HEK293 (cell line): ENCODE measurements around the gene FOSL1.

ENCODE experiments used
- CTCF ChIA-PET: fragments of 350-600 bp; formaldehyde crosslinking; extraction: SDS; loops from one replicate; lab custom pipeline; 2021; ENCODE audit warnings: antibody characterized with exemption; lab: Yijun Ruan, JAX
- POLR2A ChIA-PET: fragments of 300-600 bp; formaldehyde crosslinking; extraction: SDS; loops from one replicate; lab custom pipeline; 2020; ENCODE audit warnings: antibody characterized with exemption, inconsistent platforms; lab: Yijun Ruan, JAX
- H3K27ac ChIP-seq: fragments of 200-500 bp; sonication (Bioruptor generic); 2 replicates; pipeline ENCODE4 v1.5.1; 2014; ENCODE audit warnings: low read depth, low read length, control low read depth, inconsistent platforms; ENCODE audit errors: extremely low read depth
- H3K36me3 ChIP-seq, 2 experiments: fragments of 200-500 bp in 1 of 2; sonication (Bioruptor generic) in 1 of 2; 1 replicate in 1 of 2; 2 replicates in 1 of 2; pipeline ENCODE4 v1.5.1; 2014 to 2017; ENCODE audit warnings: inconsistent platforms in 2 of 2, low read length in 2 of 2; ENCODE audit not compliant: control insufficient read depth in 2 of 2, insufficient read depth in 1 of 2
- H3K4me1 ChIP-seq: fragments of 200-500 bp; sonication (Bioruptor generic); 2 replicates; pipeline ENCODE4 v1.5.1; 2014; ENCODE audit warnings: mild to moderate bottlenecking, low read length, inconsistent platforms; ENCODE audit not compliant: control insufficient read depth, insufficient read depth
- H3K4me3 ChIP-seq: 2 replicates; pipeline ENCODE4 v1.5.1; 2011; ENCODE audit warnings: low read depth, mild to moderate bottlenecking, control low read depth, low read length, moderate library complexity
- H3K9me3 ChIP-seq: fragments of 200-500 bp; sonication (Bioruptor generic); 2 replicates; pipeline ENCODE4 v1.5.1; 2014; ENCODE audit warnings: low read depth, low read length, inconsistent platforms; ENCODE audit not compliant: control insufficient read depth, insufficient read depth
- BCL11B ChIP-seq: fragments of 450-650 bp; formaldehyde crosslinking; IDR thresholded peaks from 2 replicates; pipeline ENCODE4 v1.5.1; 2016; ENCODE audit warnings: low read depth, missing biosample characterization, missing genetic modification characterization
- EGR2 ChIP-seq: fragments of 450-650 bp; formaldehyde crosslinking; IDR thresholded peaks from 2 replicates; pipeline ENCODE4 v1.5.1; 2016; ENCODE audit warnings: low read depth, missing biosample characterization, missing genetic modification characterization
- GLIS1 ChIP-seq: fragments of 450-650 bp; formaldehyde crosslinking; IDR thresholded peaks from 2 replicates; pipeline ENCODE4 v1.5.1; 2016; ENCODE audit warnings: missing biosample characterization, missing genetic modification characterization
- KLF10 ChIP-seq: fragments of 450-650 bp; IDR thresholded peaks from 2 replicates; pipeline ENCODE4 v1.5.1; 2018; ENCODE audit warnings: missing biosample characterization, mild to moderate bottlenecking, missing genetic modification characterization
- KLF8 ChIP-seq: fragments of 450-650 bp; formaldehyde crosslinking; IDR thresholded peaks from 2 replicates; pipeline ENCODE4 v1.5.1; 2016; ENCODE audit warnings: missing biosample characterization, missing genetic modification characterization
- PRDM10 ChIP-seq: fragments of 450-650 bp; formaldehyde crosslinking; IDR thresholded peaks from 2 replicates; pipeline ENCODE4 v1.5.1; 2016; ENCODE audit warnings: missing biosample characterization, missing genetic modification characterization
- SP2 ChIP-seq: fragments of 450-650 bp; formaldehyde crosslinking; IDR thresholded peaks from 2 replicates; pipeline ENCODE4 v1.5.1; 2016; ENCODE audit warnings: missing biosample characterization, missing genetic modification characterization
- YY1 ChIP-seq: fragments of 450-650 bp; formaldehyde crosslinking; IDR thresholded peaks from 2 replicates; pipeline ENCODE4 v1.5.1; 2018; ENCODE audit warnings: missing biosample characterization, missing genetic modification characterization
- ZBTB48 ChIP-seq: fragments of 450-650 bp; formaldehyde crosslinking; IDR thresholded peaks from 2 replicates; pipeline ENCODE4 v1.5.1; 2016; ENCODE audit warnings: missing biosample characterization, missing genetic modification characterization
- ZBTB8A ChIP-seq: fragments of 450-650 bp; formaldehyde crosslinking; IDR thresholded peaks from 2 replicates; pipeline ENCODE4 v1.5.1; 2016; ENCODE audit warnings: missing biosample characterization, missing genetic modification characterization
- ZFHX2 ChIP-seq: fragments of 450-650 bp; formaldehyde crosslinking; conservative IDR thresholded peaks from 2 replicates; pipeline ENCODE4 v1.5.1; 2016; ENCODE audit warnings: missing biosample characterization, missing genetic modification characterization
- ZNF335 ChIP-seq: fragments of 450-650 bp; formaldehyde crosslinking; conservative IDR thresholded peaks from 2 replicates; pipeline ENCODE4 v1.5.1; 2016; ENCODE audit warnings: missing biosample characterization, missing genetic modification characterization
- ZNF354C ChIP-seq: fragments of 450-650 bp; formaldehyde crosslinking; IDR thresholded peaks from 2 replicates; pipeline ENCODE4 v1.5.1; 2016; ENCODE audit warnings: missing biosample characterization, missing genetic modification characterization, low read depth, borderline replicate concordance
- ZNF391 ChIP-seq: fragments of 450-650 bp; formaldehyde crosslinking; IDR thresholded peaks from 2 replicates; pipeline ENCODE4 v1.5.1; 2016; ENCODE audit warnings: low read depth, missing biosample characterization, missing genetic modification characterization, borderline replicate concordance
- ZNF48 ChIP-seq: fragments of 450-650 bp; formaldehyde crosslinking; IDR thresholded peaks from 2 replicates; pipeline ENCODE4 v1.5.1; 2016; ENCODE audit warnings: missing biosample characterization, missing genetic modification characterization
- ZNF514 ChIP-seq: fragments of 450-650 bp; formaldehyde crosslinking; IDR thresholded peaks from 2 replicates; pipeline ENCODE4 v1.5.1; 2016; ENCODE audit warnings: missing biosample characterization, missing genetic modification characterization
- ZNF707 ChIP-seq: fragments of 450-650 bp; formaldehyde crosslinking; IDR thresholded peaks from 2 replicates; pipeline ENCODE4 v1.5.1; 2016; ENCODE audit warnings: missing biosample characterization, missing genetic modification characterization
- TF ChIP-seq, protein P1 (sequence below): fragments of 450-650 bp; formaldehyde crosslinking; IDR thresholded peaks from 2 replicates; pipeline ENCODE4 v1.5.1; 2016; ENCODE audit warnings: missing biosample characterization, missing genetic modification characterization
- TF ChIP-seq, protein P2 (sequence below): fragments of 450-650 bp; formaldehyde crosslinking; optimal IDR thresholded peaks from 2 replicates; pipeline ENCODE3; 2016; ENCODE audit warnings: missing biosample characterization, mild to moderate bottlenecking, missing genetic modification characterization
- TF ChIP-seq, protein P3 (sequence below): fragments of 450-650 bp; formaldehyde crosslinking; IDR thresholded peaks from 2 replicates; pipeline ENCODE4 v1.5.1; 2017; ENCODE audit warnings: missing biosample characterization, missing genetic modification characterization
- TF ChIP-seq, protein P4 (sequence below): fragments of 450-650 bp; formaldehyde crosslinking; IDR thresholded peaks from 2 replicates; pipeline ENCODE4 v1.5.1; 2016; ENCODE audit warnings: missing biosample characterization, missing genetic modification characterization
- TF ChIP-seq, protein P5 (sequence below): fragments of 450-650 bp; formaldehyde crosslinking; IDR thresholded peaks from 2 replicates; pipeline ENCODE4 v1.5.1; 2016; ENCODE audit warnings: missing biosample characterization, missing genetic modification characterization

Gene FOSL1

DNA sequence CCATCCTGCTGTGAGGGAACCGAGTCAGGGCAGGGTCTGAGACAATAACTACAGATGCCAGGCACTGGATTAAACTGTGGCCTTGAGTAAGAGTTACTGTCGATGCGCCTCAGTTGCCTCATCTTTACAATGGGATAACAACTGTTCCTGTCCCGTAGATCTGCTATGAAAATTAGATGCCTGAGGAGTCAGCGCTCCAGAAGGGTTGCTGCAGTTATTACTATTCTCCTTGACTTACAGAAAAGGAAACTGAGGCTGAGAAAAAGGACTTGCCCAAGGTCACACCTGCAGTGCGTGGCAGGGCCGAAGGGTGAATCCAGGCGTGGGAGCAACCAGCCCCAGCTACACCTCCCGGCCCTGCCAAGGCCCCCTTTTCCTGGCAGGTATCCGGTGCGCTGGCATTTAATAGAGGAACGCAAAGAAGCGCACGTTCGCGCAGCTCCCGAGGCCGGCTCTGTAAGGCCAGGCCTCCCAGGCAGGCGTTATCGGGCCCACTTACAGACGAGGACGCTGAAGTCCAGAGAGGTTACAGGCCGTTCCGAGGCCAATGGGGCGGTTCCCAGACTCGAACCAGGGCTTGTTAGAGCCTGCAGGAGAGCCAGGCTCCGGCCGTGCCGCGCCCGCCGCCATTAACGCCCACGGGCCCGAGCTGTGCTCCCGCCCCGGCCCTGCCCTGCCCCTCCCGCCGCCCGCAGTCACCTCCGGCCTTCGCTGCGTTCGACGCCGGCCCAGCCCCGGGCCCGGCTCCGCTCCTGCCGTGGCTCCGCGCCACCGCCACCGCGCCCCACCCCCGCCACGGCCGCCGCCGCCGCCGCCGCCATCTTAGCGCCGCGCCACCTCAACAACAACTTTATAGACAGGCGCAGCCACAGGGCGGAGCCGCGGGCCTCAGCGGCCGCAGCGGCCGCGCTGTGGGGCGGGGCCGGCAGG lies 18.3 kb upstream of the FOSL1 start, which contains the start of gene C11orf68:
C11orf68 (minus strand) TSS at position 852 of the 930 bp plus-strand sequence; CDS start at position 821, 31 bp downstream.
- CTCF ChIA-PET, result interaction anchor here (0.6 to 1.2 kb wide), 8 partner anchors 28 to 325 kb away, joined by 3 to 6 read pairs (median 3); partner anchors contain the start of genes CCDC85B and MUS81
- H3K4me1 ChIP-seq, result no peaks in the 10 kb centered on the region; the same call in 1 of the 2 replicates
- no peaks in the 10 kb centered on the region for H3K9me3 ChIP-seq
- POLR2A ChIA-PET, result interaction anchor here (1.3 to 2.3 kb wide), 4 partner anchors 28 to 303 kb away, joined by 3 to 12 read pairs (median 6); partner anchors contain the start of genes CCDC85B, FIBP and PCNX3
- peaks cover 0 to 14% of the 10 kb centered on the region in 2 experiments; a peak in 2 of 3 replicates for H3K36me3 ChIP-seq
- TF ChIP-seq, protein P1, sequence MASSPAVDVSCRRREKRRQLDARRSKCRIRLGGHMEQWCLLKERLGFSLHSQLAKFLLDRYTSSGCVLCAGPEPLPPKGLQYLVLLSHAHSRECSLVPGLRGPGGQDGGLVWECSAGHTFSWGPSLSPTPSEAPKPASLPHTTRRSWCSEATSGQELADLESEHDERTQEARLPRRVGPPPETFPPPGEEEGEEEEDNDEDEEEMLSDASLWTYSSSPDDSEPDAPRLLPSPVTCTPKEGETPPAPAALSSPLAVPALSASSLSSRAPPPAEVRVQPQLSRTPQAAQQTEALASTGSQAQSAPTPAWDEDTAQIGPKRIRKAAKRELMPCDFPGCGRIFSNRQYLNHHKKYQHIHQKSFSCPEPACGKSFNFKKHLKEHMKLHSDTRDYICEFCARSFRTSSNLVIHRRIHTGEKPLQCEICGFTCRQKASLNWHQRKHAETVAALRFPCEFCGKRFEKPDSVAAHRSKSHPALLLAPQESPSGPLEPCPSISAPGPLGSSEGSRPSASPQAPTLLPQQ (tag by site-specific recombination), result peak; percentile 39; the same call in 1 of the 2 replicates
- TF ChIP-seq ZNF335 (tag by site-specific recombination), result peak; percentile 77
- TF ChIP-seq, protein P2, sequence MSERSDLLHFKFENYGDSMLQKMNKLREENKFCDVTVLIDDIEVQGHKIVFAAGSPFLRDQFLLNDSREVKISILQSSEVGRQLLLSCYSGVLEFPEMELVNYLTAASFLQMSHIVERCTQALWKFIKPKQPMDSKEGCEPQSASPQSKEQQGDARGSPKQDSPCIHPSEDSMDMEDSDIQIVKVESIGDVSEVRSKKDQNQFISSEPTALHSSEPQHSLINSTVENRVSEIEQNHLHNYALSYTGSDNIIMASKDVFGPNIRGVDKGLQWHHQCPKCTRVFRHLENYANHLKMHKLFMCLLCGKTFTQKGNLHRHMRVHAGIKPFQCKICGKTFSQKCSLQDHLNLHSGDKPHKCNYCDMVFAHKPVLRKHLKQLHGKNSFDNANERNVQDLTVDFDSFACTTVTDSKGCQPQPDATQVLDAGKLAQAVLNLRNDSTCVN (tag by site-specific recombination), result peak; percentile 38
- TF ChIP-seq ZBTB8A (tag by site-specific recombination), result peak; percentile 38
- TF ChIP-seq YY1 (tag by site-specific recombination), result peak; percentile 52
- TF ChIP-seq SP2 (tag by site-specific recombination), result peak; percentile 41
- no peak for TF ChIP-seq ZNF707 (tag by site-specific recombination)
- TF ChIP-seq KLF10 (tag by site-specific recombination), result no peak; the same call in 1 of the 2 replicates
- TF ChIP-seq, protein P3, sequence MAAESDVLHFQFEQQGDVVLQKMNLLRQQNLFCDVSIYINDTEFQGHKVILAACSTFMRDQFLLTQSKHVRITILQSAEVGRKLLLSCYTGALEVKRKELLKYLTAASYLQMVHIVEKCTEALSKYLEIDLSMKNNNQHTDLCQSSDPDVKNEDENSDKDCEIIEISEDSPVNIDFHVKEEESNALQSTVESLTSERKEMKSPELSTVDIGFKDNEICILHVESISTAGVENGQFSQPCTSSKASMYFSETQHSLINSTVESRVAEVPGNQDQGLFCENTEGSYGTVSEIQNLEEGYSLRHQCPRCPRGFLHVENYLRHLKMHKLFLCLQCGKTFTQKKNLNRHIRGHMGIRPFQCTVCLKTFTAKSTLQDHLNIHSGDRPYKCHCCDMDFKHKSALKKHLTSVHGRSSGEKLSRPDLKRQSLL (tag by site-specific recombination), result no peak
- peak; percentile 58; the same call in 1 of the 2 replicates for TF ChIP-seq KLF8 (tag by site-specific recombination)
- TF ChIP-seq, protein P4, sequence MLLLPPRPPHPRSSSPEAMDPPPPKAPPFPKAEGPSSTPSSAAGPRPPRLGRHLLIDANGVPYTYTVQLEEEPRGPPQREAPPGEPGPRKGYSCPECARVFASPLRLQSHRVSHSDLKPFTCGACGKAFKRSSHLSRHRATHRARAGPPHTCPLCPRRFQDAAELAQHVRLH (tag by site-specific recombination), result no peak
- 0 out of 2 replicates have a peak, but pooled peaks have one; percentile 14 for TF ChIP-seq GLIS1 (tag by site-specific recombination)
- TF ChIP-seq ZFHX2 (tag by site-specific recombination), result 0 out of 2 replicates have a peak, but pooled peaks have one; percentile 25
- TF ChIP-seq ZNF391, result no peak
- peak within 1 kb of the TSS; percentile 63; the same call in 1 of the 2 replicates for H3K27ac ChIP-seq
- H3K4me3 ChIP-seq, result peak within 1 kb of the TSS; percentile 74

GRCh38 chr11:65917434-65918210 lies 17.4 kb upstream of the FOSL1 start:
- H3K4me1 ChIP-seq, result no peaks in the 10 kb centered on the region; the same call in 1 of the 2 replicates
- CTCF ChIA-PET, result interaction anchor here (0.5 to 1.2 kb wide), 10 partner anchors 27 to 324 kb away, joined by 3 to 6 read pairs (median 3); partner anchors contain the start of genes CCDC85B and MUS81
- POLR2A ChIA-PET, result interaction anchor here (1.3 to 2.3 kb wide), 4 partner anchors 27 to 302 kb away, joined by 3 to 12 read pairs (median 6); partner anchors contain the start of genes CCDC85B, FIBP and PCNX3
- no peaks in the 10 kb centered on the region for H3K9me3 ChIP-seq
- H3K27ac ChIP-seq, result no peak overlapping the region
- peak overlapping the region; percentile 63 for H3K4me3 ChIP-seq
- peaks cover 0 to 10% of the 10 kb centered on the region in 2 experiments; a peak in 1 of 3 replicates for H3K36me3 ChIP-seq
- TF ChIP-seq ZBTB48 (tag by site-specific recombination) (no peak), BCL11B (tag by site-specific recombination) (no peak), ZNF48 (tag by site-specific recombination) (no peak), PRDM10 (tag by site-specific recombination) (0 out of 2 replicates have a peak, but pooled peaks have one; percentile 16), ZNF514 (no peak), ZNF354C (tag by site-specific recombination) (no peak), EGR2 (tag by site-specific recombination) (peak; percentile 41; the same call in 1 of the 2 replicates)
- TF ChIP-seq, protein P5, sequence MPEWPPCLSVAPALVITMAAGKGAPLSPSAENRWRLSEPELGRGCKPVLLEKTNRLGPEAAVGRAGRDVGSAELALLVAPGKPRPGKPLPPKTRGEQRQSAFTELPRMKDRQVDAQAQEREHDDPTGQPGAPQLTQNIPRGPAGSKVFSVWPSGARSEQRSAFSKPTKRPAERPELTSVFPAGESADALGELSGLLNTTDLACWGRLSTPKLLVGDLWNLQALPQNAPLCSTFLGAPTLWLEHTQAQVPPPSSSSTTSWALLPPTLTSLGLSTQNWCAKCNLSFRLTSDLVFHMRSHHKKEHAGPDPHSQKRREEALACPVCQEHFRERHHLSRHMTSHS (tag by site-specific recombination), result no peak
